HEK293 (cell line): Measurements from ENCODE around the gene QSER1.
"Not testable (repeated sequence)": the region's sequence is repeated elsewhere in the genome, so short reads cannot be mapped to it uniquely, and the experiment has no call there.

Experiments
- CTCF ChIA-PET: fragments of 350-600 bp; formaldehyde crosslinking; extraction: SDS; loops from one replicate; lab custom pipeline; 2021; ENCODE audit warnings: antibody characterized with exemption; lab: Yijun Ruan, JAX
- POLR2A ChIA-PET: fragments of 300-600 bp; formaldehyde crosslinking; extraction: SDS; loops from one replicate; lab custom pipeline; 2020; ENCODE audit warnings: antibody characterized with exemption, inconsistent platforms; lab: Yijun Ruan, JAX
- H3K27ac ChIP-seq: fragments of 200-500 bp; sonication (Bioruptor generic); 2 replicates; pipeline ENCODE4 v1.5.1; 2014; ENCODE audit warnings: low read depth, low read length, control low read depth, inconsistent platforms; ENCODE audit errors: extremely low read depth
- H3K36me3 ChIP-seq, 2 experiments: fragments of 200-500 bp in 1 of 2; sonication (Bioruptor generic) in 1 of 2; 1 replicate in 1 of 2; 2 replicates in 1 of 2; pipeline ENCODE4 v1.5.1; 2014 to 2017; ENCODE audit warnings: inconsistent platforms in 2 of 2, low read length in 2 of 2; ENCODE audit not compliant: control insufficient read depth in 2 of 2, insufficient read depth in 1 of 2
- H3K4me1 ChIP-seq: fragments of 200-500 bp; sonication (Bioruptor generic); 2 replicates; pipeline ENCODE4 v1.5.1; 2014; ENCODE audit warnings: mild to moderate bottlenecking, low read length, inconsistent platforms; ENCODE audit not compliant: control insufficient read depth, insufficient read depth
- H3K4me3 ChIP-seq: 2 replicates; pipeline ENCODE4 v1.5.1; 2011; ENCODE audit warnings: low read depth, mild to moderate bottlenecking, control low read depth, low read length, moderate library complexity
- H3K9me3 ChIP-seq: fragments of 200-500 bp; sonication (Bioruptor generic); 2 replicates; pipeline ENCODE4 v1.5.1; 2014; ENCODE audit warnings: low read depth, low read length, inconsistent platforms; ENCODE audit not compliant: control insufficient read depth, insufficient read depth
- HIC1 ChIP-seq: fragments of 450-650 bp; formaldehyde crosslinking; IDR thresholded peaks from 2 replicates; pipeline ENCODE4 v1.5.1; 2016; ENCODE audit warnings: missing biosample characterization, missing genetic modification characterization
- KLF16 ChIP-seq: fragments of 450-650 bp; formaldehyde crosslinking; IDR thresholded peaks from 2 replicates; pipeline ENCODE4 v1.5.1; 2017; ENCODE audit warnings: missing biosample characterization, missing genetic modification characterization
- KLF9 ChIP-seq: fragments of 450-650 bp; formaldehyde crosslinking; IDR thresholded peaks from 2 replicates; pipeline ENCODE4 v1.5.1; 2016; ENCODE audit warnings: missing biosample characterization, missing genetic modification characterization, low read depth
- PATZ1 ChIP-seq: fragments of 450-650 bp; formaldehyde crosslinking; IDR thresholded peaks from 2 replicates; pipeline ENCODE4 v1.5.1; 2016; ENCODE audit warnings: missing biosample characterization, missing genetic modification characterization
- ZBTB44 ChIP-seq: fragments of 450-650 bp; IDR thresholded peaks from 2 replicates; pipeline ENCODE4 v1.5.1; 2018; ENCODE audit warnings: missing biosample characterization, mild to moderate bottlenecking, missing genetic modification characterization
- ZBTB49 ChIP-seq: fragments of 450-650 bp; formaldehyde crosslinking; IDR thresholded peaks from 2 replicates; pipeline ENCODE4 v1.5.1; 2016; ENCODE audit warnings: missing biosample characterization, missing genetic modification characterization, low read depth
- ZNF121 ChIP-seq: fragments of 450-650 bp; formaldehyde crosslinking; IDR thresholded peaks from 2 replicates; pipeline ENCODE4 v1.5.1; 2016; ENCODE audit warnings: missing biosample characterization, missing genetic modification characterization
- ZNF140 ChIP-seq: fragments of 450-650 bp; formaldehyde crosslinking; IDR thresholded peaks from 2 replicates; pipeline ENCODE4 v1.5.1; 2016; ENCODE audit warnings: missing biosample characterization, missing genetic modification characterization
- ZNF18 ChIP-seq: fragments of 450-650 bp; formaldehyde crosslinking; IDR thresholded peaks from 2 replicates; pipeline ENCODE4 v1.5.1; 2016; ENCODE audit warnings: missing biosample characterization, missing genetic modification characterization
- ZNF2 ChIP-seq: fragments of 450-650 bp; formaldehyde crosslinking; IDR thresholded peaks from 2 replicates; pipeline ENCODE4 v1.5.1; 2016; ENCODE audit warnings: missing biosample characterization, missing genetic modification characterization
- ZNF394 ChIP-seq: fragments of 450-650 bp; formaldehyde crosslinking; IDR thresholded peaks from 2 replicates; pipeline ENCODE4 v1.5.1; 2016; ENCODE audit warnings: missing biosample characterization, missing genetic modification characterization, mild to moderate bottlenecking, moderate library complexity, borderline replicate concordance
- ZNF521 ChIP-seq: fragments of 450-650 bp; formaldehyde crosslinking; IDR thresholded peaks from 2 replicates; pipeline ENCODE4 v1.5.1; 2017; ENCODE audit warnings: missing biosample characterization, mild to moderate bottlenecking, missing genetic modification characterization
- ZNF530 ChIP-seq: fragments of 450-650 bp; formaldehyde crosslinking; IDR thresholded peaks from 2 replicates; pipeline ENCODE4 v1.5.1; 2016; ENCODE audit warnings: low read depth, missing biosample characterization, missing genetic modification characterization

QSER1 gene

GRCh38 chr11:32937283-32937682, 44.7 kb downstream of the QSER1 start:
- CTCF ChIA-PET, POLR2A ChIA-PET: not testable (repeated sequence)

GRCh38 chr11:32939046-32939445, 46.4 kb downstream of the QSER1 start:
- Histone ChIP-seq H3K4me1 (no peaks in the 10 kb centered on the region), H3K36me3 (peaks cover 6 to 34% of the 10 kb centered on the region in 2 experiments; a peak in 2 of 3 replicates), H3K9me3 (no peaks in the 10 kb centered on the region), H3K27ac (no peak overlapping the region), H3K4me3 (no peak overlapping the region)
- no peak for TF ChIP-seq ZBTB49 (tag by site-specific recombination)
- TF ChIP-seq KLF9 (tag by site-specific recombination) = no peak
- TF ChIP-seq ZBTB44 (tag by site-specific recombination) = no peak
- no peak for TF ChIP-seq PATZ1 (tag by site-specific recombination)
- POLR2A ChIA-PET = no interaction called here
- CTCF ChIA-PET = interaction anchor here (0.7 to 1.0 kb wide), 2 partner anchors 17 to 178 kb away, joined by 4 to 7 read pairs; no protein-coding TSS in a partner anchor

More at GRCh38 chr11:32937283-32937682, 44.7 kb downstream of the QSER1 start:
- 0 out of 2 replicates have a peak, but pooled peaks have one; percentile 45 for TF ChIP-seq ZNF121 (tag by site-specific recombination)
- TF ChIP-seq, all 188 proteins: peak for 1; not testable (repeated sequence) for 187
- not testable (repeated sequence) for H3K4me1 ChIP-seq, H3K27ac ChIP-seq, H3K9me3 ChIP-seq, H3K4me3 ChIP-seq
- H3K36me3 ChIP-seq = peaks cover 6 to 52% of the 10 kb centered on the region in 2 experiments

- no peak overlapping the region for H3K4me3 ChIP-seq
- ChIA-PET POLR2A (no interaction called here), CTCF (interaction anchor here (0.7 to 1.0 kb wide), 2 partner anchors 16 to 179 kb away, joined by 4 to 7 read pairs; no protein-coding TSS in a partner anchor)
- H3K27ac ChIP-seq = no peak overlapping the region
- peaks cover 6 to 26% of the 10 kb centered on the region in 2 experiments; a peak in 2 of 3 replicates for H3K36me3 ChIP-seq
- H3K9me3 ChIP-seq = no peaks in the 10 kb centered on the region
- H3K4me1 ChIP-seq = no peaks in the 10 kb centered on the region
- TF ChIP-seq ZNF2 (no peak), ZBTB44 (tag by site-specific recombination) (no peak), HIC1 (tag by site-specific recombination) (no peak), ZNF18 (no peak), ZNF140 (tag by site-specific recombination) (no peak), ZNF530 (tag by site-specific recombination) (no peak), ZNF394 (tag by site-specific recombination) (no peak), ZBTB49 (tag by site-specific recombination) (no peak), KLF16 (no peak), ZNF521 (tag by site-specific recombination) (no peak)
These were observed 47.3 kb downstream of the QSER1 start for GRCh38 chr11:32939866-32940265.
